Measurements from ENCODE around the gene SLC16A8. TPM values are rescaled to one million over a fixed set of nuclear protein-coding genes. Genes with fewer than 3 reads are reported as not detected.

Gene SLC16A8
- total and polyA plus RNA-seq, 2 donors (not counting 1 experiment from before 2014, with no cell fraction given) = not detected

DNA sequence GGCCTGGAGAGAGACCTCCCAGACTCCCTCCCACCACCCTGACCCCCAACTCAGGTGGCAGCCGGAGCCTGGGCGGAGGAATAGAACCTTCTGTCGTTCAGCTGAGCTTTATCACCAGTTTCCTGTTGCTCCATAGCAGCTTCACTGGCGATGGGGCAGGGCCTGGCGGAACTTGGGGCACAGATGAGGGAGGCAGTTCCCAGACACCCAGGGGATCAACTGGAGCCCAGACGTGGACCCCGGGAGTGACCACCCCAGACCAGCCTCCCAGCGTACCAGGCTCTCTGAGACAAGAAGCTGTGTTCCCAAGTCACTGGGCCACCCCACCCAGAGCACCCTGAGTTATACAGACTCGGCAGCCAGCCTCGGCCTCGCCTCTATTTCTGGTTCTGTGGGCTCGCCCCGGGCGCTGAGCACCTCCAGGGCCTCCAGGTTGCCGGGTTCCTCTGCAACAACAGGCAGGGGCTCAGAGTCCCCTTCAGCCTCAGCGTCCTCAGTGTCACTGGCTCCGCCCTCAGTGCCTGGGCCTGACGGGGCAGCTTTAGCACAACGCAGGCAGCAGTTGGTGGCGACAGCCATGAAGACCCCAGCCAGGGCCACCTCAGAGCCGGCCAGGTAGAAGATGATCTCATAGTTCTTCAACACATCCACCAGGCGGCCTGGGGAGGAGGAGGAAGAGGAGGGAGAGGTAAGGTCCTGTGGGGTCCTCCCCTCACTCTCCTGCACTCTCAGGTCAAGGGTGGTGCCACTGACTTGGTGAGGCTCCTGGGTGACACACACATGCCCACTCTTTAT lies 5.7 kb downstream of the SLC16A8 start:
- POLR2A ChIA-PET = no interaction called here
- peaks cover 0 to 27% (median 16%) of the 10 kb centered on the region in 4 experiments for H3K27me3 ChIP-seq (replicated peaks in 1 of 4; ENCODE audit: control extremely low read depth in 1 of 4, control insufficient read depth in 3 of 4, insufficient read depth in 4 of 4, low read length in 3 of 4)
- intact Hi-C loops (cut with micrococcal nuclease) = no loop called here
- H3K4me1 ChIP-seq (ENCODE audit: control insufficient read depth in 2 of 2, insufficient read depth in 2 of 2, low read length in 2 of 2) = peaks cover 17 to 18% of the 10 kb centered on the region in 2 donors
- no peaks in the 10 kb centered on the region for H3K9me3 ChIP-seq (ENCODE audit: control extremely low read depth in 1 of 3, control insufficient read depth in 2 of 3, insufficient read depth in 1 of 3, low read length in 2 of 3)
- WGBS (ENCODE audit: insufficient coverage) = 87% methylated on average over 20 of the region's 22 CpGs
- TF ChIP-seq, protein P1, sequence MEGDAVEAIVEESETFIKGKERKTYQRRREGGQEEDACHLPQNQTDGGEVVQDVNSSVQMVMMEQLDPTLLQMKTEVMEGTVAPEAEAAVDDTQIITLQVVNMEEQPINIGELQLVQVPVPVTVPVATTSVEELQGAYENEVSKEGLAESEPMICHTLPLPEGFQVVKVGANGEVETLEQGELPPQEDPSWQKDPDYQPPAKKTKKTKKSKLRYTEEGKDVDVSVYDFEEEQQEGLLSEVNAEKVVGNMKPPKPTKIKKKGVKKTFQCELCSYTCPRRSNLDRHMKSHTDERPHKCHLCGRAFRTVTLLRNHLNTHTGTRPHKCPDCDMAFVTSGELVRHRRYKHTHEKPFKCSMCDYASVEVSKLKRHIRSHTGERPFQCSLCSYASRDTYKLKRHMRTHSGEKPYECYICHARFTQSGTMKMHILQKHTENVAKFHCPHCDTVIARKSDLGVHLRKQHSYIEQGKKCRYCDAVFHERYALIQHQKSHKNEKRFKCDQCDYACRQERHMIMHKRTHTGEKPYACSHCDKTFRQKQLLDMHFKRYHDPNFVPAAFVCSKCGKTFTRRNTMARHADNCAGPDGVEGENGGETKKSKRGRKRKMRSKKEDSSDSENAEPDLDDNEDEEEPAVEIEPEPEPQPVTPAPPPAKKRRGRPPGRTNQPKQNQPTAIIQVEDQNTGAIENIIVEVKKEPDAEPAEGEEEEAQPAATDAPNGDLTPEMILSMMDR (IDR thresholded peaks at IDR 0.05) = no peak
- no peak for TF ChIP-seq EZH2 (IDR thresholded peaks at IDR 0.05; ENCODE audit: borderline replicate concordance, insufficient read depth, low read depth, low read length, poor library complexity, severe bottlenecking)
- Mint-ChIP-seq H3K4me1 (peaks cover 5% of the 10 kb centered on the region), H3K9me3 (ENCODE audit: insufficient read depth) (no peaks in the 10 kb centered on the region), H3K4me3 (no peak overlapping the region), H3K27me3 (peaks cover 13% of the 10 kb centered on the region), H3K27ac (no peak overlapping the region)
- no peak for ATAC-seq (ENCODE audit: low read depth)
- no peaks in the 10 kb centered on the region for H3K79me2 ChIP-seq (ENCODE audit: control insufficient read depth, insufficient read depth, low read length)
- H3K4me2 ChIP-seq (replicated peaks; ENCODE audit: low read depth, low read length, poor library complexity, severe bottlenecking) = no peak overlapping the region
- peaks cover 0 to 12% of the 10 kb centered on the region in 2 experiments for H3K36me3 ChIP-seq (replicated peaks in 1 of 2; ENCODE audit: control extremely low read depth in 1 of 2, control insufficient read depth in 1 of 2, extremely low read depth in 1 of 2, insufficient read depth in 2 of 2, low read length in 1 of 2)
- H3K9ac ChIP-seq (ENCODE audit: low read length) = no peak overlapping the region
- H3K4me3 ChIP-seq (ENCODE audit: control extremely low read depth in 1 of 5, extremely low read depth in 1 of 5, insufficient read depth in 1 of 5, low read depth in 2 of 5, low read length in 4 of 5) = no peak overlapping the region
- CTCF ChIA-PET = no interaction called here
- H3K27ac ChIP-seq (ENCODE audit: low read length in 2 of 2) = no peak overlapping the region
- H2AFZ ChIP-seq (ENCODE audit: insufficient read depth, low read depth, low read length, poor library complexity, severe bottlenecking) = no peak overlapping the region
- no peak for DNase-seq
- H4K20me1 ChIP-seq (ENCODE audit: control insufficient read depth, insufficient read depth, low read length, poor library complexity, severe bottlenecking) = no peaks in the 10 kb centered on the region

DNA sequence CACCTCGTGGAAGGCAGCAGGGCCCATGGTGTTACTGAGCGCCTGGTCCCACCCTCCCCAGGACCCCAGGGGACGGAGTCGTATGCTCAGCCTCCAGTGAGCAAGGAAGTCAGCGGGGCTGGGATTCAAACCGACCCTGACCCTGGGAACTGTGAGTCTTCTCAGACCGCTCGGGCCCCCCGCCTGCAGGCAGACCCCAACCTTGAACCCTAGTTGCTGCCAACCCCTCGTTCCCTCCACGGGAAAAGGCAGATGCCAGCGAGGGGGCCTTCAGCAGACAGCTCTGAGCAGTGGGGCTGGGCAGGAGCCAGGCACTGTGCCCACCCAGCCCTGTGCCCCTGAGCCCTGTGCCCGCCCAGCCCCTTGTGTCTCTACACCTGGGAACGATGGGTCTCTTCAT lies 6.4 kb downstream of the SLC16A8 start:
- intact Hi-C loops (cut with micrococcal nuclease) = no loop called here
- Histone ChIP-seq H3K9ac (ENCODE audit: low read length) (no peak overlapping the region), H4K20me1 (ENCODE audit: control insufficient read depth, insufficient read depth, low read length, poor library complexity, severe bottlenecking) (no peaks in the 10 kb centered on the region), H3K4me2 (replicated peaks; ENCODE audit: low read depth, low read length, poor library complexity, severe bottlenecking) (no peak overlapping the region), H3K9me3 (ENCODE audit: control extremely low read depth in 1 of 3, control insufficient read depth in 2 of 3, insufficient read depth in 1 of 3, low read length in 2 of 3) (no peaks in the 10 kb centered on the region), H3K4me3 (ENCODE audit: control extremely low read depth in 1 of 5, extremely low read depth in 1 of 5, insufficient read depth in 1 of 5, low read depth in 2 of 5, low read length in 4 of 5) (no peak overlapping the region), H3K27me3 (replicated peaks in 1 of 4; ENCODE audit: control extremely low read depth in 1 of 4, control insufficient read depth in 3 of 4, insufficient read depth in 4 of 4, low read length in 3 of 4) (peaks cover 0 to 20% (median 12%) of the 10 kb centered on the region in 4 experiments), H2AFZ (ENCODE audit: insufficient read depth, low read depth, low read length, poor library complexity, severe bottlenecking) (no peak overlapping the region), H3K4me1 (ENCODE audit: control insufficient read depth in 2 of 2, insufficient read depth in 2 of 2, low read length in 2 of 2) (peaks cover 12 to 15% of the 10 kb centered on the region in 2 donors), H3K36me3 (replicated peaks in 1 of 2; ENCODE audit: control extremely low read depth in 1 of 2, control insufficient read depth in 1 of 2, extremely low read depth in 1 of 2, insufficient read depth in 2 of 2, low read length in 1 of 2) (peaks cover 0 to 18% of the 10 kb centered on the region in 2 experiments), H3K27ac (ENCODE audit: low read length in 2 of 2) (no peak overlapping the region), H3K79me2 (ENCODE audit: control insufficient read depth, insufficient read depth, low read length) (no peaks in the 10 kb centered on the region)
- TF ChIP-seq, protein P1 (IDR thresholded peaks at IDR 0.05) = no peak
- TF ChIP-seq EZH2 (IDR thresholded peaks at IDR 0.05; ENCODE audit: borderline replicate concordance, insufficient read depth, low read depth, low read length, poor library complexity, severe bottlenecking) = no peak
- Mint-ChIP-seq H3K27me3 (peaks cover 10% of the 10 kb centered on the region), H3K4me3 (no peak overlapping the region), H3K9me3 (ENCODE audit: insufficient read depth) (no peaks in the 10 kb centered on the region), H3K4me1 (peaks cover 5% of the 10 kb centered on the region), H3K27ac (no peak overlapping the region)
- DNase-seq (no peak), ATAC-seq (ENCODE audit: low read depth) (no peak)
- POLR2A ChIA-PET = no interaction called here
- 92% methylated on average over 14 of the region's 14 CpGs for WGBS (ENCODE audit: insufficient coverage)
- CTCF ChIA-PET = no interaction called here
